Measurements from ENCODE around the gene ZNF319. TPM values are rescaled to one million over a fixed set of nuclear protein-coding genes. Genes with fewer than 3 reads are reported as not detected.

Gene ZNF319
- total and polyA plus RNA-seq, 2 of the 8 experiments (the other 6 are each of a cell fraction or from before 2014, with no cell fraction given): 3.3 to 5.5 TPM

DNA sequence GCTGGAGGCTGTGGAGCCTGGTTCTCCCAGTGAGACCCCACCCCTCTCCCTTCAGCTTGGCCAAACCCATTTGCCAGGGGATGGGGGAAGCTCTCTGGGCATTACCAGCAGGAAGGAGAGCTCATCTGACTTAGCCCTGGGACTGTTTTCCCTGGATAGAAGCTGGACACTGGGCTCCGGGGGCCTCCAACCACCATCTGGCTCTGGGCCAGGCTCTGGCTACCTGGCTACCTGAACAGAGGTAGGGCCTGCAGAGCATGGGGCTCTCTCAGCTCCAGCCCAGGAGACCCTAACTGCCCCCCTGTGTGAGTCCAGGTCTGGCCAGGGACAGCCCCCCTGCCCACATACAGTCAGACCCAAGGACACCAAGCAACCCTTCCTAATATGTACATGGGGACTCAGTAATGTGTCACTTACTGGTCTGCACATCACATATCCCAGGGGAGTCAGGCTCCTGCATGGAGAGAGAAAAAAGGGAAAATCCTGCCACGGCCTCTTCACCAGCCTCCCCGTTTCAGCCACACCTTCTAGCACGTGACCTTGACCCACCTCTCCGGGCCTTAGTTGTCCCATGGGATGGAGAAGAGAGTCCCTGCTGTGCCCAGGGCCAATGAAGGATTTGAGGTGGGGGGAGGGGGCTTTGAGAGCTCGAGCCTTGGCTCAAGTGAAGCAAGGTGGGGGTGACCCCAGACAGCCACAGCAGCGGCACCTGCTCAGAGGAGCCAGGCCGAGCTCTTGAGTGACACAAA lies 43.4 kb downstream of the ZNF319 start (continued):
- TF ChIP-seq, protein P1, sequence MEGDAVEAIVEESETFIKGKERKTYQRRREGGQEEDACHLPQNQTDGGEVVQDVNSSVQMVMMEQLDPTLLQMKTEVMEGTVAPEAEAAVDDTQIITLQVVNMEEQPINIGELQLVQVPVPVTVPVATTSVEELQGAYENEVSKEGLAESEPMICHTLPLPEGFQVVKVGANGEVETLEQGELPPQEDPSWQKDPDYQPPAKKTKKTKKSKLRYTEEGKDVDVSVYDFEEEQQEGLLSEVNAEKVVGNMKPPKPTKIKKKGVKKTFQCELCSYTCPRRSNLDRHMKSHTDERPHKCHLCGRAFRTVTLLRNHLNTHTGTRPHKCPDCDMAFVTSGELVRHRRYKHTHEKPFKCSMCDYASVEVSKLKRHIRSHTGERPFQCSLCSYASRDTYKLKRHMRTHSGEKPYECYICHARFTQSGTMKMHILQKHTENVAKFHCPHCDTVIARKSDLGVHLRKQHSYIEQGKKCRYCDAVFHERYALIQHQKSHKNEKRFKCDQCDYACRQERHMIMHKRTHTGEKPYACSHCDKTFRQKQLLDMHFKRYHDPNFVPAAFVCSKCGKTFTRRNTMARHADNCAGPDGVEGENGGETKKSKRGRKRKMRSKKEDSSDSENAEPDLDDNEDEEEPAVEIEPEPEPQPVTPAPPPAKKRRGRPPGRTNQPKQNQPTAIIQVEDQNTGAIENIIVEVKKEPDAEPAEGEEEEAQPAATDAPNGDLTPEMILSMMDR (IDR thresholded peaks at IDR 0.05; ENCODE audit: control extremely low read depth in 1 of 3, insufficient read depth in 1 of 3, low read depth in 1 of 3, low read length in 3 of 3): no peak
- TF ChIP-seq PHF8 (conservative IDR thresholded peaks at IDR 0.05; ENCODE audit: low read depth, low read length) (no peak), NRF1 (IDR thresholded peaks at IDR 0.05; ENCODE audit: low read depth, low read length) (no peak), SRF (IDR thresholded peaks at IDR 0.05; ENCODE audit: low read depth, low read length) (no peak), GABPA (IDR thresholded peaks at IDR 0.05; ENCODE audit: borderline replicate concordance, insufficient read depth, low read length) (no peak), RXRA (IDR thresholded peaks at IDR 0.05; ENCODE audit: insufficient read depth, low read depth, low read length) (no peak)
- TF ChIP-seq, protein P2, sequence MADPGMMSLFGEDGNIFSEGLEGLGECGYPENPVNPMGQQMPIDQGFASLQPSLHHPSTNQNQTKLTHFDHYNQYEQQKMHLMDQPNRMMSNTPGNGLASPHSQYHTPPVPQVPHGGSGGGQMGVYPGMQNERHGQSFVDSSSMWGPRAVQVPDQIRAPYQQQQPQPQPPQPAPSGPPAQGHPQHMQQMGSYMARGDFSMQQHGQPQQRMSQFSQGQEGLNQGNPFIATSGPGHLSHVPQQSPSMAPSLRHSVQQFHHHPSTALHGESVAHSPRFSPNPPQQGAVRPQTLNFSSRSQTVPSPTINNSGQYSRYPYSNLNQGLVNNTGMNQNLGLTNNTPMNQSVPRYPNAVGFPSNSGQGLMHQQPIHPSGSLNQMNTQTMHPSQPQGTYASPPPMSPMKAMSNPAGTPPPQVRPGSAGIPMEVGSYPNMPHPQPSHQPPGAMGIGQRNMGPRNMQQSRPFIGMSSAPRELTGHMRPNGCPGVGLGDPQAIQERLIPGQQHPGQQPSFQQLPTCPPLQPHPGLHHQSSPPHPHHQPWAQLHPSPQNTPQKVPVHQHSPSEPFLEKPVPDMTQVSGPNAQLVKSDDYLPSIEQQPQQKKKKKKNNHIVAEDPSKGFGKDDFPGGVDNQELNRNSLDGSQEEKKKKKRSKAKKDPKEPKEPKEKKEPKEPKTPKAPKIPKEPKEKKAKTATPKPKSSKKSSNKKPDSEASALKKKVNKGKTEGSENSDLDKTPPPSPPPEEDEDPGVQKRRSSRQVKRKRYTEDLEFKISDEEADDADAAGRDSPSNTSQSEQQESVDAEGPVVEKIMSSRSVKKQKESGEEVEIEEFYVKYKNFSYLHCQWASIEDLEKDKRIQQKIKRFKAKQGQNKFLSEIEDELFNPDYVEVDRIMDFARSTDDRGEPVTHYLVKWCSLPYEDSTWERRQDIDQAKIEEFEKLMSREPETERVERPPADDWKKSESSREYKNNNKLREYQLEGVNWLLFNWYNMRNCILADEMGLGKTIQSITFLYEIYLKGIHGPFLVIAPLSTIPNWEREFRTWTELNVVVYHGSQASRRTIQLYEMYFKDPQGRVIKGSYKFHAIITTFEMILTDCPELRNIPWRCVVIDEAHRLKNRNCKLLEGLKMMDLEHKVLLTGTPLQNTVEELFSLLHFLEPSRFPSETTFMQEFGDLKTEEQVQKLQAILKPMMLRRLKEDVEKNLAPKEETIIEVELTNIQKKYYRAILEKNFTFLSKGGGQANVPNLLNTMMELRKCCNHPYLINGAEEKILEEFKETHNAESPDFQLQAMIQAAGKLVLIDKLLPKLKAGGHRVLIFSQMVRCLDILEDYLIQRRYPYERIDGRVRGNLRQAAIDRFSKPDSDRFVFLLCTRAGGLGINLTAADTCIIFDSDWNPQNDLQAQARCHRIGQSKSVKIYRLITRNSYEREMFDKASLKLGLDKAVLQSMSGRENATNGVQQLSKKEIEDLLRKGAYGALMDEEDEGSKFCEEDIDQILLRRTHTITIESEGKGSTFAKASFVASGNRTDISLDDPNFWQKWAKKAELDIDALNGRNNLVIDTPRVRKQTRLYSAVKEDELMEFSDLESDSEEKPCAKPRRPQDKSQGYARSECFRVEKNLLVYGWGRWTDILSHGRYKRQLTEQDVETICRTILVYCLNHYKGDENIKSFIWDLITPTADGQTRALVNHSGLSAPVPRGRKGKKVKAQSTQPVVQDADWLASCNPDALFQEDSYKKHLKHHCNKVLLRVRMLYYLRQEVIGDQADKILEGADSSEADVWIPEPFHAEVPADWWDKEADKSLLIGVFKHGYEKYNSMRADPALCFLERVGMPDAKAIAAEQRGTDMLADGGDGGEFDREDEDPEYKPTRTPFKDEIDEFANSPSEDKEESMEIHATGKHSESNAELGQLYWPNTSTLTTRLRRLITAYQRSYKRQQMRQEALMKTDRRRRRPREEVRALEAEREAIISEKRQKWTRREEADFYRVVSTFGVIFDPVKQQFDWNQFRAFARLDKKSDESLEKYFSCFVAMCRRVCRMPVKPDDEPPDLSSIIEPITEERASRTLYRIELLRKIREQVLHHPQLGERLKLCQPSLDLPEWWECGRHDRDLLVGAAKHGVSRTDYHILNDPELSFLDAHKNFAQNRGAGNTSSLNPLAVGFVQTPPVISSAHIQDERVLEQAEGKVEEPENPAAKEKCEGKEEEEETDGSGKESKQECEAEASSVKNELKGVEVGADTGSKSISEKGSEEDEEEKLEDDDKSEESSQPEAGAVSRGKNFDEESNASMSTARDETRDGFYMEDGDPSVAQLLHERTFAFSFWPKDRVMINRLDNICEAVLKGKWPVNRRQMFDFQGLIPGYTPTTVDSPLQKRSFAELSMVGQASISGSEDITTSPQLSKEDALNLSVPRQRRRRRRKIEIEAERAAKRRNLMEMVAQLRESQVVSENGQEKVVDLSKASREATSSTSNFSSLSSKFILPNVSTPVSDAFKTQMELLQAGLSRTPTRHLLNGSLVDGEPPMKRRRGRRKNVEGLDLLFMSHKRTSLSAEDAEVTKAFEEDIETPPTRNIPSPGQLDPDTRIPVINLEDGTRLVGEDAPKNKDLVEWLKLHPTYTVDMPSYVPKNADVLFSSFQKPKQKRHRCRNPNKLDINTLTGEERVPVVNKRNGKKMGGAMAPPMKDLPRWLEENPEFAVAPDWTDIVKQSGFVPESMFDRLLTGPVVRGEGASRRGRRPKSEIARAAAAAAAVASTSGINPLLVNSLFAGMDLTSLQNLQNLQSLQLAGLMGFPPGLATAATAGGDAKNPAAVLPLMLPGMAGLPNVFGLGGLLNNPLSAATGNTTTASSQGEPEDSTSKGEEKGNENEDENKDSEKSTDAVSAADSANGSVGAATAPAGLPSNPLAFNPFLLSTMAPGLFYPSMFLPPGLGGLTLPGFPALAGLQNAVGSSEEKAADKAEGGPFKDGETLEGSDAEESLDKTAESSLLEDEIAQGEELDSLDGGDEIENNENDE (IDR thresholded peaks at IDR 0.05; ENCODE audit: insufficient replicate concordance, low read length): no peak
